GM10248 (cell line): Measurements from ENCODE around the gene RACGAP1.

ENCODE experiments used
- CTCF ChIA-PET: fragments of 300-600 bp; sonication (Branson Sonifier 250); formaldehyde crosslinking; extraction: SDS; loops from one replicate; lab custom pipeline; 2021; ENCODE audit warnings: antibody characterized with exemption; lab: Yijun Ruan, JAX
- POLR2A ChIA-PET: fragments of 350-650 bp; sonication (Branson Sonifier 250); formaldehyde crosslinking; extraction: SDS; loops from one replicate; lab custom pipeline; 2020; ENCODE audit warnings: antibody characterized with exemption; lab: Yijun Ruan, JAX
- DNase-seq: peaks from one replicate; pipeline ENCODE4 v3.0.0; 2012; ENCODE audit errors: extremely low spot score
- CTCF ChIP-seq: IDR thresholded peaks from 2 replicates; pipeline ENCODE4 v1.5.1; 2012; ENCODE audit warnings: mild to moderate bottlenecking, low read depth; ENCODE audit errors: extremely low read depth, missing control alignments, control extremely low read depth

The RACGAP1 gene

GRCh38 chr12:50069539-50069938, 44.2 kb upstream of the RACGAP1 start:
- DNase-seq, result no peak
- CTCF ChIA-PET, result interaction anchor here (0.8 to 15.1 kb wide), 31 partner anchors 8 to 321 kb away, joined by 3 to 243 read pairs (median 7); partner anchors contain the start of genes AQP6, ASIC1, COX14 and SMARCD1
- no peak for TF ChIP-seq CTCF
- POLR2A ChIA-PET, result no interaction called here

GRCh38 chr12:50069069-50069468, 43.8 kb upstream of the RACGAP1 start:
- DNase-seq, result no peak
- ChIA-PET POLR2A (no interaction called here), CTCF (interaction anchor here (0.8 to 15.1 kb wide), 18 partner anchors 9 to 321 kb away, joined by 3 to 243 read pairs (median 6); partner anchors contain the start of genes AQP6, ASIC1 and COX14)
- no peak for TF ChIP-seq CTCF

- no peak for TF ChIP-seq CTCF
- no peak for DNase-seq
- ChIA-PET POLR2A (no interaction called here), CTCF (interaction anchor here (0.8 to 15.1 kb wide), 10 partner anchors 8 to 110 kb away, joined by 3 to 243 read pairs (median 6); partner anchors contain the start of gene SMARCD1)
Measured at GRCh38 chr12:50066402-50066801, 41.1 kb upstream of the RACGAP1 start.

- no peak for TF ChIP-seq CTCF
- DNase-seq, result no peak
- CTCF ChIA-PET, result interaction anchor here (0.8 to 15.1 kb wide), 13 partner anchors 8 to 287 kb away, joined by 3 to 243 read pairs (median 8); partner anchors contain the start of genes COX14 and SMARCD1
- POLR2A ChIA-PET, result no interaction called here
Measured at GRCh38 chr12:50065726-50066310, 40.5 kb upstream of the RACGAP1 start.

- TF ChIP-seq CTCF, result no peak
- no peak for DNase-seq
- POLR2A ChIA-PET, result no interaction called here
- CTCF ChIA-PET, result interaction anchor here (0.8 to 11.2 kb wide), 7 partner anchors 7 to 96 kb away, joined by 4 to 122 read pairs (median 8); no protein-coding TSS in a partner anchor
Measured at GRCh38 chr12:50062728-50063460, 37.6 kb upstream of the RACGAP1 start.

GRCh38 chr12:50061946-50062686, 36.8 kb upstream of the RACGAP1 start:
- no peak for DNase-seq
- TF ChIP-seq CTCF, result no peak
- CTCF ChIA-PET, result interaction anchor here (0.7 to 11.2 kb wide), 8 partner anchors 7 to 114 kb away, joined by 3 to 122 read pairs (median 6); no protein-coding TSS in a partner anchor
- POLR2A ChIA-PET, result no interaction called here
